WTC11 (cell line): ENCODE data around the gene CDH22.

Source experiments
- JUN ChIP-seq: sonication (generic); formaldehyde crosslinking; IDR thresholded peaks from 2 replicates; pipeline ENCODE4 v1.8.0; 2023; ENCODE audit warnings: mild to moderate bottlenecking, missing genetic modification reagents
- TF ChIP-seq, protein P1 (sequence below): sonication (generic); formaldehyde crosslinking; IDR thresholded peaks from 2 replicates; pipeline ENCODE4 v1.8.0; 2022; ENCODE audit warnings: mild to moderate bottlenecking, missing genetic modification reagents
- TF ChIP-seq, protein P2 (sequence below): fragments of 200-600 bp; IDR thresholded peaks from 2 replicates; pipeline ENCODE4 v1.8.0; 2022; ENCODE audit warnings: antibody characterized with exemption
- TF ChIP-seq, protein P3 (sequence below): sonication (generic); formaldehyde crosslinking; conservative IDR thresholded peaks from 2 replicates; pipeline ENCODE4 v1.8.1; 2022; ENCODE audit warnings: mild to moderate bottlenecking, missing genetic modification reagents

DNA sequence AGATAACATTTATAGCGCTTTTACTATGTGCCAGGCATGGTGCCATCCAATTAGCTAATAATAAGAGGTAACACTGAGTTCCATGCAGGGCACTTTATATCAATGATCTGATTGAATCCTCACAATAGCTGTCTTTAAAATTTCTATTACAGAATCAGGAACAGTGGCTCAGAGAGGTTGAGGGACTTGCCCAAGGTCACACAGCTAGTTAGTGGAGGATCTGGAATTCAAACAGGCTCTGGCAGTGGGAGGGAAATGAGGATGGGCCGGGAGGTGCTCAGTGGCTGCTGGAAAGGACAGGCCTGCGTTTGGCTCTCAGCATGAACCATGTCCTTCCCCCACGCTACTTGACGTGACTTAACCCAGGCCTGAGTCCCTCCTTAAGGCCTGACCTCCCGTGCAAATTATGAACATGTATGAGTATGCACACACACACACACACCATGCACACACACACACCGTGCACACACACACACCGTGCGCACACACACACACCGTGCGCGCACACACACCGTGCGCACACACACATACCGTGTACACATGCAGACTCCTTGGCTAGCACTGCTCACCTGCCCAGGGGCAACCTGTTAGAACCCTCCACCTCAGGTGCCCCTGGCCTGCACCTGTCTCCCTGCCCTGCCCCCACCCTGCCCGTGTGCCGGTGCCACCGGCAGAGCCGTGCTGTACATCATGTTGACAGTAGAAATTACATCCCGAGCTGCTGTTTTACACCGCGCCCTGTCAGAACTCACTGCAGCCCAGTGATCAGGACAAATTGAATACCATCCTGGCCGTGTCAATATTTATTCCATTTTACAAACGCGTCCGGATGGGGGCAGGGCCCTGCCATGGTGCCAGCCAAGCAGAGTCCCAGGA is 43.7 kb downstream of the CDH22 start:
- no peak for TF ChIP-seq JUN (CRISPR knock-in tag)
- TF ChIP-seq, protein P1, sequence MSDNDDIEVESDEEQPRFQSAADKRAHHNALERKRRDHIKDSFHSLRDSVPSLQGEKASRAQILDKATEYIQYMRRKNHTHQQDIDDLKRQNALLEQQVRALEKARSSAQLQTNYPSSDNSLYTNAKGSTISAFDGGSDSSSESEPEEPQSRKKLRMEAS (CRISPR knock-in tag): no peak
- TF ChIP-seq, protein P2, sequence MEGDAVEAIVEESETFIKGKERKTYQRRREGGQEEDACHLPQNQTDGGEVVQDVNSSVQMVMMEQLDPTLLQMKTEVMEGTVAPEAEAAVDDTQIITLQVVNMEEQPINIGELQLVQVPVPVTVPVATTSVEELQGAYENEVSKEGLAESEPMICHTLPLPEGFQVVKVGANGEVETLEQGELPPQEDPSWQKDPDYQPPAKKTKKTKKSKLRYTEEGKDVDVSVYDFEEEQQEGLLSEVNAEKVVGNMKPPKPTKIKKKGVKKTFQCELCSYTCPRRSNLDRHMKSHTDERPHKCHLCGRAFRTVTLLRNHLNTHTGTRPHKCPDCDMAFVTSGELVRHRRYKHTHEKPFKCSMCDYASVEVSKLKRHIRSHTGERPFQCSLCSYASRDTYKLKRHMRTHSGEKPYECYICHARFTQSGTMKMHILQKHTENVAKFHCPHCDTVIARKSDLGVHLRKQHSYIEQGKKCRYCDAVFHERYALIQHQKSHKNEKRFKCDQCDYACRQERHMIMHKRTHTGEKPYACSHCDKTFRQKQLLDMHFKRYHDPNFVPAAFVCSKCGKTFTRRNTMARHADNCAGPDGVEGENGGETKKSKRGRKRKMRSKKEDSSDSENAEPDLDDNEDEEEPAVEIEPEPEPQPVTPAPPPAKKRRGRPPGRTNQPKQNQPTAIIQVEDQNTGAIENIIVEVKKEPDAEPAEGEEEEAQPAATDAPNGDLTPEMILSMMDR: no peak
- TF ChIP-seq, protein P3, sequence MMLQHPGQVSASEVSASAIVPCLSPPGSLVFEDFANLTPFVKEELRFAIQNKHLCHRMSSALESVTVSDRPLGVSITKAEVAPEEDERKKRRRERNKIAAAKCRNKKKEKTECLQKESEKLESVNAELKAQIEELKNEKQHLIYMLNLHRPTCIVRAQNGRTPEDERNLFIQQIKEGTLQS (CRISPR knock-in tag): no peak
